ENCODE data around the gene MRPS7. TPM values are rescaled to one million over a fixed set of nuclear protein-coding genes. Genes with fewer than 3 reads are reported as not detected.

The MRPS7 gene
- polyA plus RNA-seq, 3 donors, result 26.7 to 122 (median 101) TPM

DNA sequence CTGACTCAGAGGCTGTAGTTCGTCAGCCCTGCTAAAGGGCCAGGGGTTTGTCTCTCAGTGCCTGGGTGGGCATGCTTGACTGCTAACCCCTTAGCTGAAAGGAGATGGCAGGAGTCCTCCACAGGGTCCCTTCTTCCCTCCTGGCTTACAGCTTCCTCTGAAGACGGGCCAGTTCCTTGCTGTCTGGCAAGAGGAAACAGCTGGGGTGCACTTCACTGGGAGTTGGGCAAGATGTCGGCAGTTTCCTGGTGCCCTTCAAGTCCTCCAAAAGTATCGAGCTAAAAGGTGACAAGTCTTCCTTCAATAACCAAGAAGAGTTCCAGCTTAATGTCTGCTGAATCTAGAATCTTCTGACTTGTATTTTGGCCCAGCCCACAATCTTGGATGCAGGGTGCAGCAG, 32.8 kb upstream of the MRPS7 start:
- intact Hi-C loops (cut with micrococcal nuclease), result no loop called here
- H3K9me3 Mint-ChIP-seq, result no peaks in the 10 kb centered on the region
- TF ChIP-seq, protein P1, sequence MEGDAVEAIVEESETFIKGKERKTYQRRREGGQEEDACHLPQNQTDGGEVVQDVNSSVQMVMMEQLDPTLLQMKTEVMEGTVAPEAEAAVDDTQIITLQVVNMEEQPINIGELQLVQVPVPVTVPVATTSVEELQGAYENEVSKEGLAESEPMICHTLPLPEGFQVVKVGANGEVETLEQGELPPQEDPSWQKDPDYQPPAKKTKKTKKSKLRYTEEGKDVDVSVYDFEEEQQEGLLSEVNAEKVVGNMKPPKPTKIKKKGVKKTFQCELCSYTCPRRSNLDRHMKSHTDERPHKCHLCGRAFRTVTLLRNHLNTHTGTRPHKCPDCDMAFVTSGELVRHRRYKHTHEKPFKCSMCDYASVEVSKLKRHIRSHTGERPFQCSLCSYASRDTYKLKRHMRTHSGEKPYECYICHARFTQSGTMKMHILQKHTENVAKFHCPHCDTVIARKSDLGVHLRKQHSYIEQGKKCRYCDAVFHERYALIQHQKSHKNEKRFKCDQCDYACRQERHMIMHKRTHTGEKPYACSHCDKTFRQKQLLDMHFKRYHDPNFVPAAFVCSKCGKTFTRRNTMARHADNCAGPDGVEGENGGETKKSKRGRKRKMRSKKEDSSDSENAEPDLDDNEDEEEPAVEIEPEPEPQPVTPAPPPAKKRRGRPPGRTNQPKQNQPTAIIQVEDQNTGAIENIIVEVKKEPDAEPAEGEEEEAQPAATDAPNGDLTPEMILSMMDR (IDR thresholded peaks at IDR 0.05), result no peak
- peak; percentile 36 to 67 (median 64) for DNase-seq
- Histone ChIP-seq H3K27me3 (ENCODE audit: control insufficient read depth in 2 of 2, insufficient read depth in 2 of 2, low read length in 2 of 2) (no peaks in the 10 kb centered on the region), H4K20me1 (ENCODE audit: insufficient read depth, low read length) (no peaks in the 10 kb centered on the region), H3K4me1 (ENCODE audit: control insufficient read depth in 1 of 2, insufficient read depth in 2 of 2, low read length in 2 of 2) (peaks cover 35 to 37% of the 10 kb centered on the region in 2 donors), H3K27ac (ENCODE audit: low read depth in 1 of 2, low read length in 2 of 2) (peak overlapping the region; percentile 87 to 92), H3K79me2 (ENCODE audit: insufficient read depth, low read length) (peaks cover 21% of the 10 kb centered on the region), H3K4me2 (replicated peaks; ENCODE audit: extremely low read depth, low read length, poor library complexity, severe bottlenecking) (peak overlapping the region; percentile 80), H2AFZ (ENCODE audit: insufficient read depth, low read depth, low read length, poor library complexity, severe bottlenecking) (no peak overlapping the region), H3K9ac (ENCODE audit: insufficient read depth, low read length, poor library complexity, severe bottlenecking) (peak overlapping the region; percentile 50), H3K36me3 (replicated peaks in 1 of 2; ENCODE audit: control insufficient read depth in 1 of 2, insufficient read depth in 2 of 2, low read length in 2 of 2) (peaks cover 52 to 59% of the 10 kb centered on the region in 2 donors), H3K9me3 (replicated peaks in 1 of 2; ENCODE audit: control insufficient read depth in 1 of 2, insufficient read depth in 1 of 2, low read length in 2 of 2) (no peaks in the 10 kb centered on the region), H3K4me3 (replicated peaks in 1 of 3; ENCODE audit: low read depth in 2 of 3, low read length in 3 of 3) (peak overlapping the region in 2 of 3 experiments; percentile 20 to 72)
- peaks cover 38% of the 10 kb centered on the region for H3K4me1 Mint-ChIP-seq
- H3K27me3 Mint-ChIP-seq (ENCODE audit: low read depth in 3 of 3), result peaks cover 0 to 4% (median 1%) of the 10 kb centered on the region in 3 donors
- H3K27ac Mint-ChIP-seq, result peak overlapping the region; percentile 85 to 94 (median 91)
- H3K36me3 Mint-ChIP-seq, result peaks cover 56 to 78% of the 10 kb centered on the region in 2 donors
- WGBS (ENCODE audit: insufficient coverage), result 8% methylated on average over 3 of the region's 4 CpGs
- peak overlapping the region; percentile 67 to 85 for H3K4me3 Mint-ChIP-seq

DNA sequence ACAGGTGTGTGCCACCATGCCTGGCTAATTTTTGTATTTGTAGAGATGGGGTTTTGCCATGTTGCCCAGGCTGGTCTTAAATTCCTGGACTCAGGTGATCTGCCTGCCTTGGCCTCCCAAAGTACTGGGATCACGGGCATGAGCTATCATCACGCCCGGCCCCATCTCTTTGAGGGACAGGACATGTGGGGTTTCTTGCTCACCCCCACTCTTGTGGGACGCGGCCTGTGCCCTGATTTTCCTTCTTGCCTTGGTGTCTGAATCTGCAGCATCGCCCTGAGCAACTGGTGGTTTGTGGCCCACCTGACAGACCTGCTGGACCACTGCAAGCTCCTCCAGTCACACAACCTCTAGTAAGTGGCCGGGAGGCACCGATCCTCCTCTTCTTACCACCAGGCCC, 30.6 kb upstream of the MRPS7 start:
- TF ChIP-seq, protein P1 (IDR thresholded peaks at IDR 0.05), result no peak
- H3K9me3 ChIP-seq (replicated peaks in 1 of 2; ENCODE audit: control insufficient read depth in 1 of 2, insufficient read depth in 1 of 2, low read length in 2 of 2), result no peaks in the 10 kb centered on the region
- no peak overlapping the region for H3K4me3 Mint-ChIP-seq
- peak overlapping the region in 2 of 7 donors; percentile 36 to 65 for H3K27ac Mint-ChIP-seq
- 100% methylated on average over 5 of the region's 8 CpGs for WGBS (ENCODE audit: insufficient coverage)
- peaks cover 38% of the 10 kb centered on the region for H3K4me1 Mint-ChIP-seq
- no peaks in the 10 kb centered on the region for H3K9me3 Mint-ChIP-seq
- no peak for DNase-seq
- H3K36me3 Mint-ChIP-seq, result peaks cover 53 to 76% of the 10 kb centered on the region in 2 donors
- H3K4me2 ChIP-seq (replicated peaks; ENCODE audit: extremely low read depth, low read length, poor library complexity, severe bottlenecking), result no peak overlapping the region
- peaks cover 0 to 4% (median 1%) of the 10 kb centered on the region in 3 donors for H3K27me3 Mint-ChIP-seq (ENCODE audit: low read depth in 3 of 3)
- H3K79me2 ChIP-seq (ENCODE audit: insufficient read depth, low read length), result peaks cover 25% of the 10 kb centered on the region
- H3K27ac ChIP-seq (ENCODE audit: low read depth in 1 of 2, low read length in 2 of 2), result peak overlapping the region in 1 of 2 donors; percentile 20
- H3K4me1 ChIP-seq (ENCODE audit: control insufficient read depth in 1 of 2, insufficient read depth in 2 of 2, low read length in 2 of 2), result peaks cover 35 to 37% of the 10 kb centered on the region in 2 donors
- H3K27me3 ChIP-seq (ENCODE audit: control insufficient read depth in 2 of 2, insufficient read depth in 2 of 2, low read length in 2 of 2), result no peaks in the 10 kb centered on the region
- H3K9ac ChIP-seq (ENCODE audit: insufficient read depth, low read length, poor library complexity, severe bottlenecking), result no peak overlapping the region
- no peak overlapping the region for H2AFZ ChIP-seq (ENCODE audit: insufficient read depth, low read depth, low read length, poor library complexity, severe bottlenecking)
- H4K20me1 ChIP-seq (ENCODE audit: insufficient read depth, low read length), result peaks cover 5% of the 10 kb centered on the region
- H3K36me3 ChIP-seq (replicated peaks in 1 of 2; ENCODE audit: control insufficient read depth in 1 of 2, insufficient read depth in 2 of 2, low read length in 2 of 2), result peaks cover 48 to 59% of the 10 kb centered on the region in 2 donors
- intact Hi-C loops (cut with micrococcal nuclease), result no loop called here
- no peak overlapping the region for H3K4me3 ChIP-seq (replicated peaks in 1 of 3; ENCODE audit: low read depth in 2 of 3, low read length in 3 of 3)
